ENCODE data around the gene MAP1B.

MAP1B gene

GRCh38 chr5:72226950-72227349 lies 119.7 kb downstream of the MAP1B start:
- TF ChIP-seq, protein P1, sequence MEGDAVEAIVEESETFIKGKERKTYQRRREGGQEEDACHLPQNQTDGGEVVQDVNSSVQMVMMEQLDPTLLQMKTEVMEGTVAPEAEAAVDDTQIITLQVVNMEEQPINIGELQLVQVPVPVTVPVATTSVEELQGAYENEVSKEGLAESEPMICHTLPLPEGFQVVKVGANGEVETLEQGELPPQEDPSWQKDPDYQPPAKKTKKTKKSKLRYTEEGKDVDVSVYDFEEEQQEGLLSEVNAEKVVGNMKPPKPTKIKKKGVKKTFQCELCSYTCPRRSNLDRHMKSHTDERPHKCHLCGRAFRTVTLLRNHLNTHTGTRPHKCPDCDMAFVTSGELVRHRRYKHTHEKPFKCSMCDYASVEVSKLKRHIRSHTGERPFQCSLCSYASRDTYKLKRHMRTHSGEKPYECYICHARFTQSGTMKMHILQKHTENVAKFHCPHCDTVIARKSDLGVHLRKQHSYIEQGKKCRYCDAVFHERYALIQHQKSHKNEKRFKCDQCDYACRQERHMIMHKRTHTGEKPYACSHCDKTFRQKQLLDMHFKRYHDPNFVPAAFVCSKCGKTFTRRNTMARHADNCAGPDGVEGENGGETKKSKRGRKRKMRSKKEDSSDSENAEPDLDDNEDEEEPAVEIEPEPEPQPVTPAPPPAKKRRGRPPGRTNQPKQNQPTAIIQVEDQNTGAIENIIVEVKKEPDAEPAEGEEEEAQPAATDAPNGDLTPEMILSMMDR (IDR thresholded peaks at IDR 0.05; ENCODE audit: extremely low read depth, insufficient read depth, missing control alignments), result no peak
- no peak for DNase-seq (ENCODE audit: low spot score)
- in situ Hi-C loops (cut with MboI; ENCODE audit: low pct_unique_long_range_greater_than_20kb, low sequenced_read_pairs, unreplicated experiment), result no loop called here

- TF ChIP-seq, protein P1 (IDR thresholded peaks at IDR 0.05; ENCODE audit: extremely low read depth, insufficient read depth, missing control alignments), result no peak
- DNase-seq (ENCODE audit: low spot score), result no peak
- in situ Hi-C loops (cut with MboI; ENCODE audit: low pct_unique_long_range_greater_than_20kb, low sequenced_read_pairs, unreplicated experiment), result no loop called here
Observed at GRCh38 chr5:72228960-72229359, 121.7 kb downstream of the MAP1B start.

DNA sequence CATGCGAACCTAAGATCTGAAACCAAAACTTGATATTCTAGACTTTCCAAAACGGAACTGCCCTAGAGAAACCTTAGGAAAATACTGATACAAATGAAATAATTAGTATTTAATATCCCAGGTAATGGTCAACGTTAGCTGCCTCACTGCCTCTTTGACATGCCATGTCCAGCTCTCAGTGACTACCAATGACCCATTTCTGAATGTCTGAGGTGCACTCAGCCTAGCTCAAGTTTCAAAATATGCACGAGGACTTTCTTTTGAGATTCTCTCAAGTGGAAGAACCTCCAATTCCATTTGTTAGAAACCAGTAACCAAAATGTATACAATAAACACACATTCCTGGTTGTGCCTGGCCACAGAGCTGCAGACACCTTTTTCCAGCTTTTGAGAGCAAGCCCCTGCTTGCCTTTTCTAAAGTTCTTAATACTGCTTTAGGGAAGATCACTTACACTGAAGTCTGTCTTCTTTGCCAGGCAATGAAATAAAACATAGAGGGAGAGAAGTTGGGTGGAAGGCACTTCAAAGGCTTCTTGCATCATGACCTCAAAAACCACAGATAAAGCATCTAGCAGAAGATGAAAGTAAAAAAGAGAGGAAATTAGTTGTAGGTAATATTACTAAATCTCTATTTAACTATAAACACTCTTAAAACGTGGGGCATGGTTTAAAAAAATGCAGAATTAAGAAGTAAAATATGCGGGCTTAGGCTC lies 124.9 kb downstream of the MAP1B start:
- in situ Hi-C loops (cut with MboI; ENCODE audit: low pct_unique_long_range_greater_than_20kb, low sequenced_read_pairs, unreplicated experiment), result no loop called here
- DNase-seq (ENCODE audit: low spot score), result no peak
- TF ChIP-seq, protein P1 (IDR thresholded peaks at IDR 0.05; ENCODE audit: extremely low read depth, insufficient read depth, missing control alignments), result no peak

- in situ Hi-C loops (cut with MboI; ENCODE audit: low pct_unique_long_range_greater_than_20kb, low sequenced_read_pairs, unreplicated experiment), result no loop called here
- no peak for DNase-seq (ENCODE audit: low spot score)
- TF ChIP-seq, protein P1 (IDR thresholded peaks at IDR 0.05; ENCODE audit: extremely low read depth, insufficient read depth, missing control alignments), result no peak
Observed at GRCh38 chr5:72232838-72233237, 125.6 kb downstream of the MAP1B start.

DNA sequence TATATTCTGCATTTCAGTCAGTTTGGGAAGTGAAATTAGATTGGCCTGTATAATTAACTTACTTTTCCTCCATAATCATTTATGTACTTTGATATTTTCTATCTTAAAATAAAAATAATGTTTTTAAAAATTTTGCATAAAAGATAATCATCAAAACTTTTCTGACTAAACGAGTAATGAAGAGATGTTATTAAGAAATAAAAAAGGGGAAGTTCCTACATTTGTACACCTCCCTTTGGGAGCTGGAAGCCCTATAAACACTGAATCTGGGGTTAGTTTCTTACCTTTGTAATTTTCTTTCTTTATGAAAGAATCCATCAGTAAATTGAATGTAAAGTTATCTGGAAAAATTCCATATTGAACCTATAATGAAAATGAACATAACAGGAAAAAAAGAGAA lies 126.6 kb downstream of the MAP1B start:
- TF ChIP-seq, protein P1 (IDR thresholded peaks at IDR 0.05; ENCODE audit: extremely low read depth, insufficient read depth, missing control alignments), result no peak
- DNase-seq (ENCODE audit: low spot score), result no peak
- in situ Hi-C loops (cut with MboI; ENCODE audit: low pct_unique_long_range_greater_than_20kb, low sequenced_read_pairs, unreplicated experiment), result no loop called here

DNA sequence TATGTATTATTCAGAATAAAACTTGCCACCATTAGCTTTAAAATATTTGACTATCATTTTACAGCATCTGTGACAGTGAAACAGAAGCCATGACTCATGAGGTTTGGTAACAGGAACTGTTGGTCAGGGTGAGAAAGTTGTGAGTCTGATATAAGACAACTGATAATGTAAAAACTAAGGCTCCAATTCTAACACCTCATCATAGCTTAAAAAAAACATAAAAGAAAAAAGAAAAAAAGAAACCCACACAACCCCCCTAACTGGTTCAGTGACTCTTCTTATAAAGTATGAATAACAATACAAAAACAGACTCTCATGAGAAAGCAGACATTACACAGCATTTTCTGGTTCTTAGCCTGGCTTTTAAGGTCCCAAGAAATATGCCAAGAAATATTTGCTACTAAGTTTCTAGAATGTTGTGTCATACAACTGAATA lies 127.0 kb downstream of the MAP1B start:
- in situ Hi-C loops (cut with MboI; ENCODE audit: low pct_unique_long_range_greater_than_20kb, low sequenced_read_pairs, unreplicated experiment), result no loop called here
- peak; percentile 47 for DNase-seq (ENCODE audit: low spot score)
- TF ChIP-seq, protein P1 (IDR thresholded peaks at IDR 0.05; ENCODE audit: extremely low read depth, insufficient read depth, missing control alignments), result no peak

Measured in GM13977 (cell line).